ENCODE results near the gene TAAR1. TPM values are rescaled to one million over a fixed set of nuclear protein-coding genes. Genes with fewer than 3 reads are reported as not detected.

TAAR1 gene
- total RNA-seq, 1 experiment from 2014 or later, result not detected

DNA sequence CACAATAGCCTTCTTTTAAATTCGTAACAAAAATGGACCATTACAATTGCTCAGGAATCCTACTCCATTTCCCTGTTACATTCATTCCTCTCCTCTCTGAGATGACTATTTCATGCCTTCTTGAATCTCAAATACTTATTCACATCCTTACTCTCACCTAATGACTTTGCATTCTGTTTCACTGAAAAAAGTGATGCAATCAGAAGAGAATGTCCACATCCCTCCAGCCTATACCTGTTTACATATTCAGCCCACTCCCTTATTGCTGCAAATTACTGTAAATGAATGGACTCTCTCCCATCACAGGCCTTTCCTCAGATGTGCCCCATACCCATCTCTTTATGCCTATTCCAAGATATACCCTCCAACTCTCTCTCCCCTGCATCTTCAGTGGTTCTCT is 8.6 kb downstream of the TAAR1 start:
- no peak overlapping the region for H3K4me3 ChIP-seq (ENCODE audit: low read depth in 2 of 2, low read length in 2 of 2)
- no peak overlapping the region for H3K27ac ChIP-seq (ENCODE audit: low read length)
- H3K4me1 ChIP-seq (ENCODE audit: control insufficient read depth, insufficient read depth, low read length), result no peaks in the 10 kb centered on the region
- no peak for TF ChIP-seq SIN3A (IDR thresholded peaks at IDR 0.05; ENCODE audit: borderline replicate concordance, insufficient read depth, low read depth, low read length)
- TF ChIP-seq TCF7L2 (IDR thresholded peaks at IDR 0.05; ENCODE audit: low read depth, low read length), result no peak
- no peak for TF ChIP-seq POLR2AphosphoS5 (IDR thresholded peaks at IDR 0.05; ENCODE audit: low read depth, low read length)
- TF ChIP-seq, protein P1, sequence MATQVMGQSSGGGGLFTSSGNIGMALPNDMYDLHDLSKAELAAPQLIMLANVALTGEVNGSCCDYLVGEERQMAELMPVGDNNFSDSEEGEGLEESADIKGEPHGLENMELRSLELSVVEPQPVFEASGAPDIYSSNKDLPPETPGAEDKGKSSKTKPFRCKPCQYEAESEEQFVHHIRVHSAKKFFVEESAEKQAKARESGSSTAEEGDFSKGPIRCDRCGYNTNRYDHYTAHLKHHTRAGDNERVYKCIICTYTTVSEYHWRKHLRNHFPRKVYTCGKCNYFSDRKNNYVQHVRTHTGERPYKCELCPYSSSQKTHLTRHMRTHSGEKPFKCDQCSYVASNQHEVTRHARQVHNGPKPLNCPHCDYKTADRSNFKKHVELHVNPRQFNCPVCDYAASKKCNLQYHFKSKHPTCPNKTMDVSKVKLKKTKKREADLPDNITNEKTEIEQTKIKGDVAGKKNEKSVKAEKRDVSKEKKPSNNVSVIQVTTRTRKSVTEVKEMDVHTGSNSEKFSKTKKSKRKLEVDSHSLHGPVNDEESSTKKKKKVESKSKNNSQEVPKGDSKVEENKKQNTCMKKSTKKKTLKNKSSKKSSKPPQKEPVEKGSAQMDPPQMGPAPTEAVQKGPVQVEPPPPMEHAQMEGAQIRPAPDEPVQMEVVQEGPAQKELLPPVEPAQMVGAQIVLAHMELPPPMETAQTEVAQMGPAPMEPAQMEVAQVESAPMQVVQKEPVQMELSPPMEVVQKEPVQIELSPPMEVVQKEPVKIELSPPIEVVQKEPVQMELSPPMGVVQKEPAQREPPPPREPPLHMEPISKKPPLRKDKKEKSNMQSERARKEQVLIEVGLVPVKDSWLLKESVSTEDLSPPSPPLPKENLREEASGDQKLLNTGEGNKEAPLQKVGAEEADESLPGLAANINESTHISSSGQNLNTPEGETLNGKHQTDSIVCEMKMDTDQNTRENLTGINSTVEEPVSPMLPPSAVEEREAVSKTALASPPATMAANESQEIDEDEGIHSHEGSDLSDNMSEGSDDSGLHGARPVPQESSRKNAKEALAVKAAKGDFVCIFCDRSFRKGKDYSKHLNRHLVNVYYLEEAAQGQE (IDR thresholded peaks at IDR 0.05; ENCODE audit: insufficient read depth in 1 of 2, low read depth in 2 of 2, low read length in 1 of 2), result no peak
- TF ChIP-seq CTCF (IDR thresholded peaks at IDR 0.05), result no peak
- no TSS peak for BruUV-seq (replicated peaks)
- in situ Hi-C loops (cut with HindIII; ENCODE audit: low pct_unique_long_range_greater_than_20kb, low sequenced_read_pairs) (no loop called here), intact Hi-C loops (cut with micrococcal nuclease; ENCODE audit: unreplicated experiment) (no loop called here)
- DNase-seq (ENCODE audit: low read depth, low spot score) (no peak), ATAC-seq (no peak)
- no peaks in the 10 kb centered on the region for H3K9me3 ChIP-seq (ENCODE audit: control insufficient read depth, insufficient read depth, low read depth, low read length)
- POLR2A ChIA-PET, result no interaction called here
- H3K27me3 ChIP-seq (ENCODE audit: control insufficient read depth, insufficient read depth, low read length), result no peaks in the 10 kb centered on the region
- CTCF ChIA-PET, result no interaction called here
- no peaks in the 10 kb centered on the region for H3K36me3 ChIP-seq (ENCODE audit: control insufficient read depth, insufficient read depth, low read length)

- in situ Hi-C loops (cut with HindIII; ENCODE audit: low pct_unique_long_range_greater_than_20kb, low sequenced_read_pairs) (no loop called here), intact Hi-C loops (cut with micrococcal nuclease; ENCODE audit: unreplicated experiment) (no loop called here)
- no peak overlapping the region for H3K27ac ChIP-seq (ENCODE audit: low read length)
- TF ChIP-seq POLR2AphosphoS5 (IDR thresholded peaks at IDR 0.05; ENCODE audit: low read depth, low read length), result no peak
- no peak for TF ChIP-seq TCF7L2 (IDR thresholded peaks at IDR 0.05; ENCODE audit: low read depth, low read length)
- no peak for TF ChIP-seq SIN3A (IDR thresholded peaks at IDR 0.05; ENCODE audit: borderline replicate concordance, insufficient read depth, low read depth, low read length)
- TF ChIP-seq, protein P1 (IDR thresholded peaks at IDR 0.05; ENCODE audit: insufficient read depth in 1 of 2, low read depth in 2 of 2, low read length in 1 of 2), result no peak
- no peak for TF ChIP-seq CTCF (IDR thresholded peaks at IDR 0.05)
- ATAC-seq, result no peak
- H3K4me3 ChIP-seq (ENCODE audit: low read depth in 2 of 2, low read length in 2 of 2), result no peak overlapping the region
- no TSS peak for BruUV-seq (replicated peaks)
- H3K36me3 ChIP-seq (ENCODE audit: control insufficient read depth, insufficient read depth, low read length), result no peaks in the 10 kb centered on the region
- DNase-seq (ENCODE audit: low read depth, low spot score), result no peak
- ChIA-PET POLR2A (no interaction called here), CTCF (no interaction called here)
- H3K9me3 ChIP-seq (ENCODE audit: control insufficient read depth, insufficient read depth, low read depth, low read length), result no peaks in the 10 kb centered on the region
- no peaks in the 10 kb centered on the region for H3K4me1 ChIP-seq (ENCODE audit: control insufficient read depth, insufficient read depth, low read length)
- H3K27me3 ChIP-seq (ENCODE audit: control insufficient read depth, insufficient read depth, low read length), result no peaks in the 10 kb centered on the region
Observed at GRCh38 chr6:132648828-132649227, 10.2 kb downstream of the TAAR1 start.

Measured in Panc1 (cell line).